Activated CD8-positive, alpha-beta memory T cell treated with anti-CD3 and anti-CD28 coated beads for 24 hours (primary cell): ENCODE data around the gene POTEG.
"Not testable (repeated sequence)": the region's sequence is repeated elsewhere in the genome, so short reads cannot be mapped to it uniquely, and the experiment has no call there.

ENCODE experiments used
- DNase-seq: peaks from one replicate; pipeline ENCODE4 v3.0.0-alpha.2; 2020

Gene POTEG

DNA sequence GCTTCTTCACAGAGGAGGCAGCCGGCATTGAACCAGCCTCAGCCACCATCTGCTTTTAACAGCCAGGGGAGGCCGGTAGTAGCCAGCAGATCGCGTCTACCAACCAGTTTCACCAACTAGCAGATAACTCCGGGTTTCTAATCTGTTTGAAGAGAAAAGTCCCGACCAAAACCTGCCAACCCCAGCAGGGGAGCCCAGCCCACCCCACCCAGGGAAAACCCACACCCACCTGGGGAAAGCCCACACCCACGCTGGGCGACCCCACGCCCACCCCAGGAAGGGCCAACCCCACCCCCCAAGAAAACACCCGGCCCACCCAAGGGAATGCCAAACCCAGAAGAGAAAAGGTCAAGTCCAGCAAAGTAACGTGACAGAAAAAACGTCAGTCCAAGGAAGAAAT lies at the start of gene POTEG:
TSS of gene POTEG (minus strand) at position 101 of the 400 bp plus-strand sequence. CDS start at position 49, 52 bp downstream.
- not testable (repeated sequence) for DNase-seq

DNA sequence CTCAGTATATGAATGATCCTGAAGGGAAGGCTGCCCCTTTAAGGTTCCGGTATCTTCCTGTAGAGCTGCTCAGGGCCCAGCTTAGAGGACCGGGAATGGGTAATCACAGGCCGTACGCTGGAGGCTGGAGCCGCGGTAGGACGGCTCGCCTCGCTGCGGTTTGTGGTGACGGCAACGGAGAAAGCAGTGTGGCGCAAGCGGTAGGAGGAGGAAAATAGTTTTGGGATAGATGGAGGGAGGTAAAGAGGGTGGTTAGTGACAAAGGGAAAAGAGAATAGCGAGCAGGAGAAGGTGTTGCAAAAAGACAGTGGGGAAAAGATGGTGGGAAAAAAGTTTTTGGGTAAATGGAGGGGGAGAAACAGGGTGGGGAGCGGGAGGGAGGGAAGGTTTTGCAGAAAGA lies 48.0 kb upstream of the POTEG start:
- not testable (repeated sequence) for DNase-seq

DNA sequence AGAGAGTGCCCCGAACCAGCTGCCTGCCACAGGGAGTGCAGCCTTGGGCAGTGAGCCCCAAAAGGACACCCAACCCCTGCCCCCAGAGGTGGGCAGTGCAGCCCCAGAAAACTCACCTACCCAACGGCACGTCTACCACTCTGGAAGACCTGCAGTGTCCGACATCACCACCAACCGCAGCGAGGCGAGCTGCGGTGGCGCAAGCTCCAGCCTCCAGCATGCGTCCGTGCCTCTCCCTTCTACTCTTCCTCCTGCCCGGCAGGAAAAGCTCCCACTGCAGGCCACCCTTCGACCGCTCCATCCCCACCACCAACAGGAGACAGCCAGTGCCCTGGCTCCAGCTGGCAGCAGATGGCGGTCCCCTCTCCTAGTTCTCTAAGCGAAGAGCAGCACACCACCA lies 47.3 kb upstream of the POTEG start:
- DNase-seq = not testable (repeated sequence)

DNA sequence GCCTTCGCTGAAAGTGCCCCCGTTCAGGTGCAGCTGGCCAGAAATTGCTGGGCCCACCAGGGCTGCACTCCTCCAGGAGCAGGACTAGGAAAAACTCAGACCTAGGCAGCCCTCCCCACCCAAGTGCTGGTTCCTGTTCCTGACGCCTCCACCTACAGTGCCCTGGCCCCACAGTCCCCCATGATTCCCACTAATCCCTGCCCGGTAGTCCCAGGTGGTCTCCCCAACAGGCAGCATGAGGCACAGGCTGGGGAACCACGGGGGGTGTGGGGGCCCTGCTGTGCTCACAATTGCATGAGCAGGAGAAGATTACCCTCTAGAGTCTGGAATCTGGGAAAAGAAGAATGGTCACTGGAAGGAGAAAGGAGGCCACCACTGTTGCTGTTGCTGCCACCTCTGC lies 46.4 kb upstream of the POTEG start:
- not testable (repeated sequence) for DNase-seq

DNA sequence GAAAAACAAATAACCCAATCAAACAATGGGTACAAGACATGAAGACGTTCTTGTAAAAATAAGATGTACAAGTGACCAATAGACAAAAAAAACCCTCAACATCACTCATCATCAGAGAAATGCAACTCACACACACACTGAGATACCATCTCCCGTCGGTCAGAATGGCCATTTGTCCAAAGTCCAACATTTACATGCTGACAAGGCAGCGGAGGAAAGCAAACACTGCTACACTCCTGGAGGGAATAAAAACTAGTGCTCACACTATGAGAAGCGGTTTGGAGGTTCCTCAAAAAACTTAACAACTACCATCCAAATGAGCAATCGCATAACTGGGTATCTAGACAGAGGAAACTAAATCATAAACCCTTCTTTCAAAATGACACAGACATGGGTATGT lies 11.6 kb upstream of the POTEG start:
- DNase-seq = not testable (repeated sequence)

DNA sequence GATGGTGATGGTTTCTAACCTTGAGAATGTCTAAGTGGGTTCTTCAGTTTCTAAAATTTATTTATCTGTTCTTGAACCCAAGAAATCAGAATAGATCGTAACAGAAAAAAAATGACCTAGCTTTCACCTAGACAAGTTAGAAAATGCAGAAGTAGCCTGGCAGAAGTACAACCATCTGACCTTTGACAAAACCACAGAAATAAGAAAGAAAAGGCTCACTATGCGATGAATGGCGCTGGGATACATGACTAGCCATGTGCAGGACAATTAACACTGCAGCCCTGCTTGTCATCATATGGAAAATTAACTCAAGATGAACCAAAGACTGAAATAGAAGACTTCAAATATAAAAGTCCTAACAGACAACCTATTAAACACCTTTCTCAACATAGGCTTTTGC lies 5.7 kb upstream of the POTEG start:
- not testable (repeated sequence) for DNase-seq

DNA sequence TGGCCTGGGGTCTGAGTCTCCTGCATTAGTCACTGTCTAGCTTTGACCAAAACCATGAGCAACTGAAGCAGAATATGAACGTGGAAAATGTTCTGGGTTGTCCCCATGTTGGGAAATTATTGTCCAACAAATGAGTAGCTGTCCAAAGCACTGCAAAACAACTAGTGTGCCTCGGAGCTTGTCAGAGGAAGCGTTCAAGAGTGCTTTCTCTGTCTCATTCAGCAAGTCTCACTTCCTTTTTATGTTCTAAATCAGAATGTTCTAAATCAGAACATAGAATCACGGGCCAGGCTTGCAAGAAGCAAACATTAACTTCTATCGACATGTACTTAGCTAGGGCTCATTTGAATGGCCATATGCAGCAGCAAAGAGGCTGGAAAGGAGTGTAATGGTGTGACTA lies 5.1 kb upstream of the POTEG start:
- not testable (repeated sequence) for DNase-seq

DNA sequence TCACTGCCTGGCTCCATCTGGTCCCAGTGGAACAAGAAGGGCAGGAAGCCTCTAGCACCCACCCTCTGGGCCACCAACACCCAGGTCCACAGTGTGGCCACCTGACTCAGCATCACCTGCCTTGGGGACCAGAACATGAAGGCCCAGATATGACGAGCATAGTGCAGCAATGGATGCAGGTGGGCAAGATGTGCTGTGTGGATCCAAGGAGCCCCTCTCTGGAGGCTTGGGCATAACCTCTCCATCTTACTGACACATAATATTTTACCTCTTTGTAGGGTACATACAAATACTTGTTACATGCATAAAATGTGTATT lies 2.9 kb upstream of the POTEG start:
- not testable (repeated sequence) for DNase-seq

DNA sequence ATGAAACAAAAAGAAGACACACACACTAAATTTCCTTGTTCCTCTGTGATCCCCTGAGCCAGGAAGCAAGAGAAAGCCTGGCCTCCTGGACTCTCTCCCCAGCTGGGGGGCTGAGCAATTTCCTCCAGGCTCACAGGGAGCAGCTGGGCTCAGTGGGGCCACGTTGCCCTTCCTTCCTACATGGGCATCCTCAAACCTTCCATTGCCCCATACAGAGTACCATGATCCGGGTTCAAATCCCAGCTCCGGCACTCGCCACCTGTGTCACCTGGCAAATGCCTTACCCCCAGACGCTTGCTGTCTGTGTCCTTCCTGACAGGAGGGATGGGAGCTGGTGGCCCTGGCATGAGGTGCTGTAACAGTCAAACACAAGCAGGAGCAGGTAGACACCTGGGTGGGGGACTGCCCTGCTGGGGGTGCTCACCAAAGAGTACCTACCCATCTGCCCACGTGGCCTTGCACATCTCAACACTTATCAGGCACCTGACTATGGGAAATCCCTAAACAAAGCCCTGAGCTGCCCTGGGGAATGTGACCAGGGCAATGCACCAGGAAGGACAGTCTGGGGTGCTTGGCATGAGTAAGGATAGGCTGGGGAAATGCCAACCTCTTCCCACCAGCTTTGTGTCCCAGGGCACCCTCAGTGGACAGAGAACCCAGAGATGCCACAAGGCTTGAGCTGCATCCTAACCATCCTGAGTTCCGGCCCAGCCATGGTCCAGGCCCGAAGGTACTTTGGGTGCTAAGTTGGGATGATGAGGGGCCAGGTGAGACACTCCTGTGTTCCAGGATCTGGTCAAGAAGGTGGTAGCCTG lies 2.4 kb upstream of the POTEG start:
- not testable (repeated sequence) for DNase-seq

DNA sequence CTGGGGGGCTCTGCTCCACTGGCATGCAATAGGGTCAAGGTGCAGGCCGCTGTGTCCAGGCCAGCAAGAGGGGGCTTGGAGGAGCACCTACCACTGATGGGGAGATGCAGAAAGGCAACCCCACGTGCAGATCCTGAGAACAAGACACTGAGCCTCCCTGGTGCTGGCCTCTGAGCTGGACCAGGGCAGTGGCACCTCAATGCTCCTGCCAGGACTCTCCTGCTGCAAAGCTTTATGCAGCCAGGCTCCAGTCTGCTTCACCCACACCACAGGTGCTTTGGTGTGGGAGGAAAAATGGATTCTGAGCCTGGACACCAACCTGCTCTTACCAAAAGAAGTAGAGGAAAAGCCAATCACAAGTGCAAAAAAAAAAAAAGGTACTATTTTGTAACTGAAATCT lies 1.7 kb upstream of the POTEG start:
- not testable (repeated sequence) for DNase-seq

DNA sequence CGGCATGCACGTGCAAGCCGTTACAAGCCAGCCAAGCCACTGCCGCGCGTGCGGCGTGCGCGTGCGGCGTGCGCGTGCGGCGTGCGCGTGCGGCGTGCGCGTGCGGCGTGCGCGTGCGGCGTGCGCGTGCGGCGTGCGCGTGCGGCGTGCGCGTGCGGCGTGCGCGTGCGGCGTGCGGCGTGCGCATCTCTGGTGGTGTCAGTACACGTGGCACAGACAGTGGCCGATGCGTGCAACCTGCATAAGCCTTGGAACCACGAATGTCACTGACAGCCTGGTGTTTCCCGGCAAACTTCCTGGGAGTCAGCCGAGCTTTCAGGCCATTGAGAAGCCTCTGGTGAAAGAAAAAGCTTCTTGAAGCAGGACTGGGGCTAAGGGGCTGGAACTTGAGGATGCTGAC lies 750 bp upstream of the POTEG start:
- DNase-seq = not testable (repeated sequence)

DNA sequence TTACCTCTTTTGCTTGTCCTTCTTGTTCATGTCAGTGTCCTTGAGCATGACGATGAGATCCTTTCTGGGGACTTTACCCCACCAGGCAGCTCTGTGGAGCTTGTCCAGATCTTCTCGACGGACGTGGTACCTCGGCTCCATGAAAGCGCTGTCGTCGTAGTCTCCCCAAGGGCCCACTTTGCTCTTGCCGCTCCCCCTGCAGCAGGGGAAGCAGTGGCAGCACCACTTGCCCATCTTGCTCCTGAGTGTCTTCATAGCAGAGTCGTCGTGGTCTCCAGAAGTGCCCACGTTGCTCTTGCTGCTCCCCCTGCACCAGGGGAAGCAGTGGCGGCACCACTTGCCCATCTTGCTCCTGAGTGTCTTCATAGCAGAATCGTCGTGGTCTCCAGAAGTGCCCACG lies 376 bp downstream of the POTEG start:
- not testable (repeated sequence) for DNase-seq

DNA sequence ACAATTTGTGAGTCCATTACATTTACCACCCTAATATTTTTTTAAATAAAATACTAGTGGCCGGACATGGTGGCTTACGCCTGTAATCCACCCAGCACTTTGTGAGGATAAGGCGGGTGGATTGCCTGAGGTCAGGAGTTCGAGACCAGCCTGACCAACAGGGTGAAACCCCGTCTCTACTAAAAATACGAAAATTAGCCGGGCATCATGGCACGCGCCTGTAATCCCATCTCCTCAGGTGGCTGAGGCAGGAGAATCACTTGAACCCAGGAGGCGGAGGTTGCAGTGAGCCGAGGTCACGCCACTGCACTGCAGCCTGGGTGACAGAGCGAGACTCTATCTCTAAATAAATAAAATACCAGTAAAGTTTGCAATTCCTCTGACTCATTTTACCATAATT lies 25.6 kb downstream of the POTEG start:
- not testable (repeated sequence) for DNase-seq

DNA sequence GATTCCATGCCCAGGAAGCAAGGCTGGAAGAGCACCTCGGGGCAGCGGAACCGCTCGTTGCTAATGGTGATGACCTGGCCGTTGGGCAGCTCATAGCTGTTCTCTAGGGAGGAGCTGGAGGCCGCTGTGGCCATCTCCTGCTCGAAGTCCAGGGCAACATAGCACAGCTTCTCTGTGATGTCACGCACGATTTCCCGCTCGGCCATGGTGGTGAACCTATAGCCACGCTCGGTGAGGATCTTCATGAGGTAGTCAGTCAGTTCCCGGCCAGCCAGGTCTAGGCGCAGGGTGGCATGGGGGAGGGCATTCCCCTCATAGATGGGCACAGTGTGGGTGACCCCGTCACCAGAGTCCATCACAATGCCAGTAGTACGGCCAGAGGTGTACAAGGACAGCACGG lies 32.0 kb downstream of the POTEG start:
- not testable (repeated sequence) for DNase-seq

DNA sequence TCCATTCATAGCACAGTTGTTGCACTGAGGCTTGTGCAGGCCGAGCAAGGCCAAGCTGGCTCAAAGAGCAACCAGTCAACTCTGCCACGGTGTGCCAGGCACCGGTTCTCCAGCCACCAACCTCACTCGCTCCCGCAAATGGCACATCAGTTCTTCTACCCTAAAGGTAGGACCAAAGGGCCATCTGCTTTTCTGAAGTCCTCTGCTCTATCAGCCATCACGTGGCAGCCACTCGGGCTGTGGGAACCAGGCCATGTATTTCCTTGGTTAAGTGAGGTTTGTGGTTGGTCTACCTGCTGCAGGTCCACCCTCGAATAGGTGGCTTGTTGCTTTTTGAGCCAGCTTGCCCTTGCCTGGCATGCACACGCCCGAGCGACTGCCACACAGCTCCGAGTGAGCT lies 39.4 kb downstream of the POTEG start:
- not testable (repeated sequence) for DNase-seq

DNA sequence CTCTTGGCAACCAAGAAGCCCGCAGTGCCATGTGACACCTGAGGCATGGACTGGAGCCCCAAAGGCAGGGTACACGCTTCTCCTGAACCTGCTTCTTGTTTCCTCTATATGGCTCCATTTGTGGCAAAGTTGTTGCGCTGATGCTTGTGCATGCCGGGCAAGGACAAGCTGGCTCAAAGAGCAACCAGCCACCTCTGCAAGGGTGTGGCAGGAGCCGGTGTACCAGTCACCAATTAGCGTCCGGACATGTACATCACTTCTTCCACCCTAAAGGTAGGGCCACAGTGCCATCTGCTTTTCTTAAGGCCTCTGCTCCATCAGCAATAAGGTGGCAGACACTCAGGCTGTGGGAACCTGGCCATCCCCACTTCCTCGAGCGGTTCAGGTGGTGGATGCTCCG lies 43.9 kb downstream of the POTEG start:
- not testable (repeated sequence) for DNase-seq

DNA sequence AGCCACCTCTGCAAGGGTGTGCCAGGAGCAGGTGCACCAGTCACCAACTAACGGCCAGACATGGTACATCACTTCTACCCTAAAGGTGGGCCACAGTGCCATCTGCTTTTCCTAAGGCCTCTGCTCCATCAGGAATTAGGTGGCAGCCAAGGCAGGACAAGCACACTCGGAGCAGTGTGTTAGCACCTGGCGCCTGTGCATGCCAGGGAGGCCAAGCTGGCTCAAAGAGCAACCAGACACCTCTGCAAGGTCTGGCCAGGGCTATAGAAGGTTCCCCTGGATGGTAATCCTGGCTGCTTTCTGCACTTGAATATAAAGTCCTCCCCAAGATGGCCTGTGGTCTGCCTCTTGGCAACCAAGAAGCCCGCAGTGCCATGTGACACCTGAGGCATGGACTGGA lies 45.4 kb downstream of the POTEG start:
- DNase-seq = not testable (repeated sequence)

DNA sequence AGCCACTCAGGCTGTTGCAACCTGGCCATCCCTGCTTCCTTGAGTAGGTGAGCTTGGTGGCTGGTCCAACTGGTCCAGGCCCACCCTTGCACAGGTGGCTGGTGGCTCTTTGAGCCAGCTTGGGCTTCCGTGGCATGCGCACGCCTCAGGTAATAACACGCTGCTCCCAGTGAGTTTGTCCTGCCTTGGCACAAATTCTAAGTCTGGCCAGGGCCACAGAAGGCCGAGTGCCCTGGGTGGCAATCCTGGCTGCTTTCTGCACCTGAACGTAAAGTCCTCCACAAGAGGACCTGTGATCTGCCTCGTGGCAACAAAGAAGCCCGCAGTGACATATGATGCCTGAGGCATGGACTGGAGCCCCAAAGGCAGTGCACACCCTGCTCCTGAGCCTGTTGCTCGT lies 47.1 kb downstream of the POTEG start:
- DNase-seq = not testable (repeated sequence)

DNA sequence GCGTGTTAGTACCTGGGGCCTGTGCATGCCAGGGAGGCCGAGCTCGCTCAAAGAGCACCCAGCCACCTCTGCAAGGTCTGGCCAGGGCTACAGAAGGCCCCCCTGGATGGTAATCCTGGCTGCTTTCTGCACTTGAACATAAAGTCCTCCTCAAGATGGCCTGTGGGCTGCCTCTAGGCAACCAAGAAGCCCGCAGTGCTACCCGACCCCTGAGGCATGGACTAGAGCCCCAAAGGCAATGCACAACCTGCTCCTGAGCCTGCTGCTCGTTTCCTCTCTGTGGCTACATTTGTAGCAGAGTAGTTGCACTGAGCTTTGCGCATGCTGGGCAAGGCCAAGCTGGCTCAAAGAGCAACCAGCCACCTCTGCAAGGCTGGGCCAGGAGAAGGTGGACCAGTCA lies 47.8 kb downstream of the POTEG start:
- not testable (repeated sequence) for DNase-seq

DNA sequence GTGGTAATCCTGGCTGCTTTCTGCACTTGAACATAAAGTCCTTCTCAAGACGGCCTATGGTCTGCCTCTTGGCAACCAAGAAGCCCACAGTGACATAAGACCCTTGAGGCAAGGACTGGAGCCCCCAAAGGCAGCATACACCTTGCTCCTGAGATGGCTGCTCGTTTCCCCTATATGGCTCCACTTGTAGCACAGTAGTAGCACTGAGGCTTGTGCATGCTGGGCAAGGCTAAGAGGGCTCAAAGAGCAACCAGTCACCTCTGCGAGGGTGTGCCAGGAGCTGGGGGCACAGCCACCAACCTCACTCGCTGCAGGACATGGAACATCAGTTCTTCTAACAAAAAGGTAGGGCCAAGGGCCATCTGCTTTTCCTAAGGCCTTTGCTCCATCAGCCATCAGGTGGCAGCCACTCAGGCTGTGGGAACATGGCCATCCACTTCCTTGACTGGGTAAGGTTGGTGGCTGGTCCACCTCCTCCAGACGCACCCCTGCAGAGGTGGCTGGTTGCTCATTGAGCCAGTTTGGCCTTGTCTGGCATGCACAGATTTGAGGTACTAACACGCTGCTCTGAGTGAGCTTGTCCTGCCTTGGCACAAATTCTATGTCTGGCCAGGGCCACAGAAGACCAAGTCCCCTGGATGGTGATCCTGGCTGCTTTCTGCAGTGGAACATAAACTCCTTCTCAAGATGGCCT lies 49.9 kb downstream of the POTEG start:
- DNase-seq = not testable (repeated sequence)

DNA sequence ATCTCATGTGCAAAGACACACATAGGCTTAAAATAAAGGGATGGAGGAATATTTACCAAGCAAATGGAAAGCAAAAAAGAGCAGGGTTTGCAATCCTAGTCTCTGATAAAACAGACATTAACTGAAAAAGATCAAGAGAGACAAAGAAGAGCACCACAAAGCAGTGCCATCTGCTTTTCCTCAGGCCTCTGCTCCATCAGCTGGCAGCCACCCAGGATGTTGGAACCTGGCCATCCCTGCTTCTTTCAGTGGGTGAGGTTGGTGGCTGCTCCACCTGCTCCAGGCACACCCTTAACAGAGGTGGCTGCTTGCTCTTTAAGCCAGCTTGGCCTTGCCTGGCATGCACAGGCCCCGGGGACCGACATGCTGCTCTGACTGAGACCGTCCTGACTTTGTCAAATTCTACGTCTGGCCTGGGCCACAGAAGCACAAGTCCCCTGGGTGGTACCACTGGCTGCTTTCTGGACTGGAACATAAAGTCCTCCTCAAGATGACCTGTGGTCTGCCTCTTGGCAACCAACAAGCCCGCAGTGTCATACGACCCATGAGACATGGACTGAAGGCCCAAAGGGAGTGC lies 51.0 kb downstream of the POTEG start:
- DNase-seq = not testable (repeated sequence)

DNA sequence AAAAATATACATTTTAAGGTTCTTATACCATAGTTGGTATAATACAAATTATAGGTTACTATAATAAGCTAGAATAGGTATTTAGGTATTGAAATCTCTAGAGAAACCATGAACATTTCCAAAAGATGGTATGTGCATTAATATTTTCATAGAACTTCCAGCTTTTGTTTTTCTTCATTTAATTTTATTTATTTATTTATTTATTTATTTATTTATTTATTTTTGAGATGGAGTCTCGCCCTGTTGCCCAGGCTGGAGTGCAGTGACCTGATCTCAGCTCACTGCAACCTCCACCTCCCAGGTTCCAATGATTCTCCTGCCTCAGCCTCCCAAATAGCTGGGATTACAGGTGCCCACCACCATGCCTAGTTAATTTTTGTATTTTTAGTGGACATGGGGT lies 54.0 kb downstream of the POTEG start:
- DNase-seq = not testable (repeated sequence)

DNA sequence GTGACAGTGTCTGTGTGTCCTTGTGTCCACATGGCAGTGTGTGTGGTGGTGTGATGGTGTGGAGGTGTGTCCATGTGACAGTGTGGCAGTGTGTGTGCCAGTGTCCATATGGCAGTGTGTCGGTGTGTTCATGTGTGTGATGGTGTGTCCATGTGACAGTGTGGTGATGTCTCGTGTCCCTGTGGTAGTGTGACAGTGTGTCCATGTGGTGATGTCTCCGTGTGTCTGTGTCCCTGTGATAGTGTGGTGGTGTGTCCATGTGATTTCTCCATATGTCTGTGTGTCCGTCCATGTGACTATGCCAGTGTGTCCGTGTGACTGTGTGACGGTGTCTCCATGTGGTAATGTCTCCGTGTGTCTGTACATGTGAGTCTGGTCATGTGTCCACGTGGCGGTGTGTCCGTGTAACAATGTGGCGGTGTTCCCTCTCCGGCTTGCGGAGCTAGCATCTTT lies 59.7 kb downstream of the POTEG start:
- not testable (repeated sequence) for DNase-seq
